CD4-positive, alpha-beta T cell (primary cell): Measurements from ENCODE around the gene LEKR1. TPM values are rescaled to one million over a fixed set of nuclear protein-coding genes. Genes with fewer than 3 reads are reported as not detected.
A peak's percentile ranks its signal among the peaks of the same experiment; 100 is the strongest.

ENCODE experiments used
- ATAC-seq: fragments of 200-7000 bp; cut with Tn5 transposase; one replicate; pipeline ENCODE4 v1.10.0; 2022; ENCODE audit warnings: mild to moderate bottlenecking; ENCODE audit not compliant: poor library complexity
- CTCF ChIA-PET: fragments of 350-600 bp; sonication (Branson Sonifier 250); formaldehyde crosslinking; loops from one replicate; lab custom pipeline; 2021; ENCODE audit warnings: antibody characterized with exemption, inconsistent platforms; lab: Charles Lee
- POLR2A ChIA-PET: fragments of 350-600 bp; sonication (Branson Sonifier 250); formaldehyde crosslinking; loops from one replicate; lab custom pipeline; 2021; ENCODE audit warnings: antibody characterized with exemption, inconsistent platforms; lab: Charles Lee
- DNase-seq, 14 experiments: peaks; one replicate each; pipeline ENCODE4 v3.0.0-alpha.2; 2013 to 2020; ENCODE audit warnings: mixed read lengths in 2 of 14
- H3K27ac ChIP-seq, 2 donors: one replicate each; pipeline versions ENCODE4 v1.5.1 to v1.7.0; 2013; ENCODE audit warnings: low read length in 2 of 2, low read depth in 1 of 2, mild to moderate bottlenecking in 1 of 2
- H3K27me3 ChIP-seq, 2 experiments: 1 replicate in 1 of 2; 2 replicates in 1 of 2; pipeline versions ENCODE4 v1.6.1 to v1.7.0; 2013; ENCODE audit warnings: low read length in 2 of 2, control low read depth in 1 of 2, mild to moderate bottlenecking in 1 of 2, moderate library complexity in 1 of 2; ENCODE audit not compliant: insufficient read depth in 2 of 2, control insufficient read depth in 1 of 2
- H3K36me3 ChIP-seq: one replicate; pipeline ENCODE4 v1.6.1; 2013; ENCODE audit warnings: low read length, control low read depth; ENCODE audit not compliant: insufficient read depth
- H3K4me1 ChIP-seq: one replicate; pipeline ENCODE4 v1.6.1; 2013; ENCODE audit warnings: low read length, control low read depth; ENCODE audit not compliant: insufficient read depth
- H3K4me3 ChIP-seq: one replicate; pipeline ENCODE4 v1.5.1; 2013; ENCODE audit warnings: mild to moderate bottlenecking, low read length, moderate library complexity
- H3K9me3 ChIP-seq, 2 experiments: 1 replicate in 1 of 2; 2 replicates in 1 of 2; pipeline versions ENCODE4 v1.6.1 to v1.7.0; 2013; ENCODE audit warnings: low read length in 2 of 2, mild to moderate bottlenecking in 2 of 2, control low read depth in 1 of 2, moderate library complexity in 1 of 2; ENCODE audit not compliant: control insufficient read depth in 1 of 2, insufficient read depth in 1 of 2
- H3K27ac Mint-ChIP-seq: one replicate; pipeline ENCODE4 v1.8.0; 2020; ENCODE audit warnings: mixed read lengths
- H3K27me3 Mint-ChIP-seq: one replicate; pipeline ENCODE4 v1.8.0; 2021; ENCODE audit warnings: mixed read lengths
- H3K36me3 Mint-ChIP-seq: one replicate; pipeline ENCODE4 v1.8.0; 2021; ENCODE audit warnings: low read depth, mixed read lengths
- H3K4me1 Mint-ChIP-seq: one replicate; pipeline ENCODE4 v1.8.0; 2021; ENCODE audit warnings: low read depth, mixed read lengths
- H3K4me3 Mint-ChIP-seq: one replicate; pipeline ENCODE4 v1.8.0; 2020; ENCODE audit warnings: mild to moderate bottlenecking, mixed read lengths
- H3K9me3 Mint-ChIP-seq: one replicate; pipeline ENCODE4 v1.8.0; 2020; ENCODE audit warnings: mixed read lengths
- CTCF ChIP-seq: fragments of 200-600 bp; IDR thresholded peaks from one replicate; pipeline ENCODE4 v1.8.0; 2022; ENCODE audit warnings: antibody characterized with exemption, mild to moderate bottlenecking
- intact Hi-C, 2 experiments: fragments of 100-400 bp; cut with DNase I in 1 of 2; cut with micrococcal nuclease in 1 of 2; formaldehyde crosslinking; loops; one replicate each; pipeline versions ENCODE4 v1.15.1 to v1.9.0; 2023 to 2025; cut with DNase I, micrococcal nuclease
- total RNA-seq, 174 experiments: library from RNA in 2 of 174; stranded (reverse) in 2 of 174; gene quantifications; one replicate each; pipeline ENCODE4 v1.2.3 and lab custom pipeline; 2021 to 2026

The LEKR1 gene
- total RNA-seq, 2 experiments from 2014 or later: 0.77 to 1.0 TPM

- CTCF ChIA-PET: interaction anchor here (1.5 kb wide), 1 partner anchor 256 kb away, joined by 6 read pairs; no protein-coding TSS in a partner anchor
- H3K4me3 Mint-ChIP-seq: peak overlapping the region; percentile 95
- H3K36me3 ChIP-seq: no peaks in the 10 kb centered on the region
- H3K9me3 Mint-ChIP-seq: no peaks in the 10 kb centered on the region
- H3K4me1 ChIP-seq: peaks cover 15% of the 10 kb centered on the region
- POLR2A ChIA-PET: interaction anchor here (1.3 to 2.3 kb wide), 2 partner anchors 8 to 271 kb away, joined by 3 to 19 read pairs; partner anchors contain the start of gene SSR3
- peak overlapping the region; percentile 87 for H3K4me3 ChIP-seq
- H3K4me1 Mint-ChIP-seq: peaks cover 16% of the 10 kb centered on the region
- H3K36me3 Mint-ChIP-seq: peaks cover 4% of the 10 kb centered on the region
- ATAC-seq: peak; percentile 49
- no peaks in the 10 kb centered on the region for H3K9me3 ChIP-seq
- no peaks in the 10 kb centered on the region for H3K27me3 Mint-ChIP-seq
- H3K27ac ChIP-seq: peak overlapping the region; percentile 73 to 79
- peak overlapping the region; percentile 93 for H3K27ac Mint-ChIP-seq
- DNase-seq: no peak
- intact Hi-C loops: loop anchor here in 1 of 2 experiments (5.0 kb wide), 3 partner anchors 257 to 307 kb away; partner anchors contain the start of gene SSR3
- H3K27me3 ChIP-seq: no peaks in the 10 kb centered on the region
- TF ChIP-seq CTCF: no peak
These were observed 384 bp upstream of the LEKR1 start for GRCh38 chr3:156825795-156826143.

GRCh38 chr3:156826896-156827882 lies 1.0 kb downstream of the LEKR1 start:
- Mint-ChIP-seq H3K27ac (peak overlapping the region; percentile 93), H3K27me3 (no peaks in the 10 kb centered on the region), H3K36me3 (peaks cover 4% of the 10 kb centered on the region), H3K9me3 (no peaks in the 10 kb centered on the region), H3K4me3 (peak overlapping the region; percentile 95), H3K4me1 (peaks cover 16% of the 10 kb centered on the region)
- Histone ChIP-seq H3K9me3 (no peaks in the 10 kb centered on the region), H3K4me1 (peaks cover 15% of the 10 kb centered on the region), H3K36me3 (no peaks in the 10 kb centered on the region), H3K27me3 (no peaks in the 10 kb centered on the region), H3K4me3 (peak overlapping the region; percentile 87), H3K27ac (peak overlapping the region in 1 of 2 donors; percentile 79)
- POLR2A ChIA-PET: interaction anchor here (0.6 to 2.3 kb wide), 5 partner anchors 10 to 333 kb away, joined by 3 to 19 read pairs (median 4); partner anchors contain the start of genes CCNL1, SSR3 and TIPARP
- peak; percentile 69 for ATAC-seq
- CTCF ChIA-PET: interaction anchor here (0.9 to 1.5 kb wide), 2 partner anchors 152 to 254 kb away, joined by 3 to 6 read pairs; partner anchors contain the start of gene TIPARP
- intact Hi-C loops: loop anchor here in 1 of 2 experiments (5.0 kb wide), 3 partner anchors 255 to 305 kb away; partner anchors contain the start of gene SSR3
- no peak for TF ChIP-seq CTCF
- peak in 4 of 14 experiments; percentile 3 to 90 (median 50) for DNase-seq

- Histone ChIP-seq H3K9me3 (no peaks in the 10 kb centered on the region), H3K36me3 (no peaks in the 10 kb centered on the region), H3K4me1 (peaks cover 9% of the 10 kb centered on the region), H3K27ac (no peak overlapping the region), H3K4me3 (no peak overlapping the region), H3K27me3 (no peaks in the 10 kb centered on the region)
- ATAC-seq: no peak
- intact Hi-C loops: no loop called here
- ChIA-PET CTCF (interaction anchor here (1.5 kb wide), 1 partner anchor 13 kb away, joined by 3 read pairs; no protein-coding TSS in a partner anchor), POLR2A (no interaction called here)
- Mint-ChIP-seq H3K4me1 (peaks cover 10% of the 10 kb centered on the region), H3K36me3 (peaks cover 4% of the 10 kb centered on the region), H3K27ac (no peak overlapping the region), H3K4me3 (no peak overlapping the region), H3K27me3 (no peaks in the 10 kb centered on the region), H3K9me3 (no peaks in the 10 kb centered on the region)
- no peak for TF ChIP-seq CTCF
- no peak for DNase-seq
These were observed 4.9 kb downstream of the LEKR1 start for GRCh38 chr3:156831006-156831405.
